H9 (cell line): ENCODE measurements around the gene FBN1. TPM values are rescaled to one million over a fixed set of nuclear protein-coding genes. Genes with fewer than 3 reads are reported as not detected.

Experiments used
- DNase-seq: peaks from one replicate; pipeline ENCODE4 v3.0.0-alpha.2; 2017
- H2AFZ ChIP-seq: one replicate; pipeline ENCODE4 v1.6.1; 2013; ENCODE audit warnings: mild to moderate bottlenecking, low read length, control low read depth, moderate library complexity
- H2AK5ac ChIP-seq: 2 replicates; pipeline ENCODE4 v1.6.1; 2013; ENCODE audit warnings: low read length, control low read depth, mixed read lengths; ENCODE audit not compliant: insufficient read length
- H2BK120ac ChIP-seq: one replicate; pipeline ENCODE4 v1.6.1; 2013; ENCODE audit warnings: low read depth, mild to moderate bottlenecking, low read length, control low read depth, inconsistent platforms; ENCODE audit not compliant: poor library complexity, severe bottlenecking
- H2BK12ac ChIP-seq: 2 replicates; pipeline ENCODE4 v1.6.1; 2013; ENCODE audit warnings: low read length, control low read depth, mixed read lengths, low read depth; ENCODE audit not compliant: insufficient read length
- H2BK15ac ChIP-seq: 2 replicates; pipeline ENCODE4 v1.6.1; 2013; ENCODE audit warnings: low read depth, low read length, control low read depth
- H2BK20ac ChIP-seq: one replicate; pipeline ENCODE4 v1.6.1; 2013; ENCODE audit warnings: low read depth, mild to moderate bottlenecking, low read length, control low read depth, inconsistent platforms; ENCODE audit not compliant: poor library complexity, severe bottlenecking
- H2BK5ac ChIP-seq: 2 replicates; pipeline ENCODE4 v1.6.1; 2013; ENCODE audit warnings: low read length, control low read depth, mixed read lengths; ENCODE audit not compliant: insufficient read length
- H3K14ac ChIP-seq: 2 replicates; pipeline ENCODE4 v1.6.1; 2013; ENCODE audit warnings: low read length, control low read depth; ENCODE audit not compliant: insufficient read depth
- H3K18ac ChIP-seq: 2 replicates; pipeline ENCODE4 v1.6.1; 2013; ENCODE audit warnings: low read depth, mild to moderate bottlenecking, mixed read lengths, low read length, control low read depth; ENCODE audit not compliant: insufficient read length
- H3K23ac ChIP-seq: 2 replicates; pipeline ENCODE4 v1.6.1; 2013; ENCODE audit warnings: low read length, control low read depth, mixed read lengths, low read depth; ENCODE audit not compliant: insufficient read length
- H3K23me2 ChIP-seq: 2 replicates; pipeline ENCODE4 v1.6.1; 2013; ENCODE audit warnings: low read depth, mild to moderate bottlenecking, mixed read lengths, low read length, control low read depth; ENCODE audit not compliant: insufficient read length, poor library complexity, severe bottlenecking
- H3K27ac ChIP-seq: 2 replicates; pipeline ENCODE4 v1.5.1; 2013; ENCODE audit warnings: low read length, control low read depth, mixed read lengths, low read depth; ENCODE audit not compliant: insufficient read length
- H3K27me3 ChIP-seq: 2 replicates; pipeline ENCODE4 v1.6.1; 2013; ENCODE audit warnings: low read length, control low read depth, inconsistent platforms; ENCODE audit not compliant: insufficient read depth
- H3K4ac ChIP-seq: 2 replicates; pipeline ENCODE4 v1.6.1; 2013; ENCODE audit warnings: low read depth, mild to moderate bottlenecking, control low read depth, inconsistent platforms, low read length, moderate library complexity
- H3K4me1 ChIP-seq: 2 replicates; pipeline ENCODE4 v1.6.1; 2013; ENCODE audit warnings: low read length, control low read depth, inconsistent platforms; ENCODE audit not compliant: insufficient read depth
- H3K4me2 ChIP-seq: 2 replicates; pipeline ENCODE4 v1.6.1; 2013; ENCODE audit warnings: low read length, control low read depth, mixed read lengths; ENCODE audit not compliant: insufficient read length, insufficient read depth
- H3K56ac ChIP-seq: 2 replicates; pipeline ENCODE4 v1.6.1; 2013; ENCODE audit warnings: low read depth, mild to moderate bottlenecking, mixed read lengths, low read length, control low read depth; ENCODE audit not compliant: insufficient read length
- H3K79me1 ChIP-seq: 2 replicates; pipeline ENCODE4 v1.6.1; 2013; ENCODE audit warnings: low read depth, mild to moderate bottlenecking, moderate library complexity, low read length, control low read depth, inconsistent platforms; ENCODE audit not compliant: insufficient read depth, poor library complexity, severe bottlenecking
- H3K79me2 ChIP-seq: 2 replicates; pipeline ENCODE4 v1.6.1; 2013; ENCODE audit warnings: low read length, control low read depth, inconsistent platforms; ENCODE audit not compliant: insufficient read depth
- H3K9ac ChIP-seq: 2 replicates; pipeline ENCODE4 v1.6.1; 2013; ENCODE audit warnings: low read length, control low read depth, mixed read lengths; ENCODE audit not compliant: insufficient read length; ENCODE audit errors: extremely low read depth
- H3K9me3 ChIP-seq: one replicate; pipeline ENCODE4 v1.6.1; 2013; ENCODE audit warnings: low read depth, low read length, inconsistent platforms; ENCODE audit not compliant: control insufficient read depth
- H3T11ph ChIP-seq: one replicate; pipeline ENCODE4 v1.6.1; 2013; ENCODE audit warnings: mild to moderate bottlenecking, low read length, control low read depth, inconsistent platforms
- H4K20me1 ChIP-seq: one replicate; pipeline ENCODE4 v1.6.1; 2013; ENCODE audit not compliant: control insufficient read depth, insufficient read length, insufficient read depth
- H4K5ac ChIP-seq: 2 replicates; pipeline ENCODE4 v1.6.1; 2013; ENCODE audit warnings: low read depth, mild to moderate bottlenecking, mixed read lengths, low read length, control low read depth; ENCODE audit not compliant: insufficient read length
- H4K8ac ChIP-seq: replicated peaks from 2 replicates; pipeline ENCODE4 v1.6.1; 2013; ENCODE audit warnings: low read length, control low read depth, mixed read lengths, low read depth; ENCODE audit not compliant: insufficient read length
- H4K91ac ChIP-seq: 2 replicates; pipeline ENCODE4 v1.6.1; 2013; ENCODE audit warnings: low read depth, mild to moderate bottlenecking, moderate library complexity, mixed read lengths, low read length, control low read depth; ENCODE audit not compliant: insufficient read length
- H3K27ac Mint-ChIP-seq, 3 experiments: 2 replicates in 2 of 3; 3 replicates in 1 of 3; pipeline ENCODE4 v1.8.0; 2020 to 2021; ENCODE audit warnings: mixed read lengths in 3 of 3, mild to moderate bottlenecking in 1 of 3, moderate library complexity in 1 of 3
- H3K27me3 Mint-ChIP-seq: 2 replicates; pipeline ENCODE4 v1.8.0; 2021; ENCODE audit warnings: low read depth, mild to moderate bottlenecking, moderate library complexity, mixed read lengths
- H3K36me3 Mint-ChIP-seq, 3 experiments: 2 replicates in 2 of 3; 3 replicates in 1 of 3; pipeline ENCODE4 v1.8.0; 2020 to 2021; ENCODE audit warnings: low read depth in 3 of 3, mixed read lengths in 3 of 3; ENCODE audit not compliant: insufficient read depth in 1 of 3
- H3K4me1 Mint-ChIP-seq, 2 experiments: 2 replicates each; pipeline ENCODE4 v1.8.0; 2020; ENCODE audit warnings: mixed read lengths in 2 of 2
- H3K4me3 Mint-ChIP-seq, 2 experiments: 2 replicates in 1 of 2; 3 replicates in 1 of 2; pipeline ENCODE4 v1.8.0; 2020 to 2021; ENCODE audit warnings: mild to moderate bottlenecking in 2 of 2, mixed read lengths in 2 of 2, moderate library complexity in 1 of 2
- H3K9me3 Mint-ChIP-seq, 2 experiments: 2 replicates in 1 of 2; 3 replicates in 1 of 2; pipeline ENCODE4 v1.8.0; 2020; ENCODE audit warnings: mild to moderate bottlenecking in 2 of 2, mixed read lengths in 2 of 2, moderate library complexity in 1 of 2
- CTCF ChIP-seq: fragments of 200-600 bp; sonication (generic); conservative IDR thresholded peaks from 3 replicates; pipeline ENCODE4 v1.8.0; 2021; ENCODE audit warnings: antibody characterized with exemption, mild to moderate bottlenecking
- WGBS: extraction: QIAGEN DNeasy Blood & Tissue Kit; methylation state at CpG from one replicate; pipeline ENCODE4 v1.1.7; 2013; ENCODE audit warnings: missing lambda C conversion rate, low lambda C conversion rate, mixed read lengths; ENCODE audit not compliant: insufficient read length; ENCODE audit errors: extremely low coverage; 5-methylcytosine and 5-hydroxymethylcytosine counted together
- total RNA-seq: library from RNA; stranded (reverse); gene quantifications from 2 replicates; pipeline ENCODE4 v1.2.1, GENCODE V29; 2021

FBN1 gene
- total RNA-seq, 1 experiment from 2014 or later, result 3.6 TPM

GRCh38 chr15:48409623-48410022 lies 235.9 kb downstream of the FBN1 start:
- no peak overlapping the region for H3K4me3 Mint-ChIP-seq
- Histone ChIP-seq H3K79me2 (no peaks in the 10 kb centered on the region), H3K9ac (no peak overlapping the region), H3K79me1 (no peaks in the 10 kb centered on the region), H3K14ac (no peak overlapping the region), H2BK20ac (no peak overlapping the region), H3K27me3 (no peaks in the 10 kb centered on the region), H2BK12ac (no peak overlapping the region), H3K27ac (no peak overlapping the region), H3K9me3 (no peaks in the 10 kb centered on the region), H3K4me2 (no peak overlapping the region), H2BK120ac (no peak overlapping the region), H3K4me1 (no peaks in the 10 kb centered on the region), H3K4ac (no peak overlapping the region), H4K8ac (no peak overlapping the region), H3K56ac (no peak overlapping the region), H3T11ph (no peak overlapping the region), H2AK5ac (no peak overlapping the region), H3K23ac (no peak overlapping the region), H4K20me1 (no peaks in the 10 kb centered on the region), H4K5ac (no peak overlapping the region), H2BK15ac (no peak overlapping the region), H2BK5ac (no peak overlapping the region), H2AFZ (no peak overlapping the region), H3K23me2 (no peaks in the 10 kb centered on the region), H4K91ac (no peak overlapping the region), H3K18ac (no peak overlapping the region)
- H3K4me1 Mint-ChIP-seq, result no peaks in the 10 kb centered on the region
- H3K27ac Mint-ChIP-seq, result no peak overlapping the region
- no peak for TF ChIP-seq CTCF
- no peaks in the 10 kb centered on the region for H3K27me3 Mint-ChIP-seq
- DNase-seq, result no peak
- no peaks in the 10 kb centered on the region for H3K36me3 Mint-ChIP-seq
- no CpG with 5 or more reads among the region's 2 CpGs for WGBS
- H3K9me3 Mint-ChIP-seq, result no peaks in the 10 kb centered on the region
